Smooth muscle cell (in vitro differentiated cells): ENCODE measurements around the gene RPTOR. TPM values are rescaled to one million over a fixed set of nuclear protein-coding genes. Genes with fewer than 3 reads are reported as not detected.

Experiments used
- DNase-seq: peaks from one replicate; lab custom pipeline; 2025; ENCODE audit not compliant: unreplicated experiment; lab: John Stamatoyannopoulos, UW
- H2AFZ ChIP-seq: fragments of 200-600 bp; sonication (generic); 2 replicates; pipeline ENCODE4 v1.6.0; 2016; ENCODE audit warnings: antibody characterized with exemption, low read depth, mild to moderate bottlenecking
- H3F3A ChIP-seq: fragments of 200-600 bp; sonication (generic); 2 replicates; pipeline ENCODE4 v1.6.0; 2017; ENCODE audit warnings: antibody characterized with exemption, low read depth
- H3K27ac ChIP-seq: fragments of 200-600 bp; sonication (generic); 2 replicates; pipeline ENCODE4 v1.5.1; 2016; ENCODE audit warnings: low read depth, mild to moderate bottlenecking
- H3K27me3 ChIP-seq: fragments of 200-600 bp; sonication (generic); 2 replicates; pipeline ENCODE4 v1.6.1; 2016; ENCODE audit warnings: low read depth, mild to moderate bottlenecking
- H3K36me3 ChIP-seq: fragments of 200-600 bp; sonication (generic); 2 replicates; pipeline ENCODE4 v1.5.1; 2016; ENCODE audit warnings: low read depth
- H3K4me1 ChIP-seq: fragments of 200-600 bp; sonication (generic); 2 replicates; pipeline ENCODE4 v1.5.1; 2016; ENCODE audit warnings: low read depth
- H3K4me2 ChIP-seq: fragments of 200-600 bp; sonication (generic); 2 replicates; pipeline ENCODE4 v1.6.0; 2016; ENCODE audit warnings: mild to moderate bottlenecking
- H3K4me3 ChIP-seq: fragments of 200-600 bp; sonication (generic); 2 replicates; pipeline ENCODE4 v1.5.1; 2016; ENCODE audit warnings: mild to moderate bottlenecking
- H3K79me2 ChIP-seq: fragments of 200-600 bp; sonication (generic); 2 replicates; pipeline ENCODE4 v1.6.0; 2016; ENCODE audit warnings: low read depth, mild to moderate bottlenecking
- H3K9ac ChIP-seq: fragments of 200-600 bp; sonication (generic); 2 replicates; pipeline ENCODE4 v1.6.0; 2016; ENCODE audit warnings: low read depth
- H3K9me3 ChIP-seq: fragments of 200-600 bp; sonication (generic); replicated peaks from 2 replicates; pipeline ENCODE4 v1.5.1; 2016; ENCODE audit warnings: low read depth
- H4K20me1 ChIP-seq: fragments of 200-600 bp; sonication (generic); 2 replicates; pipeline ENCODE4 v1.6.0; 2016; ENCODE audit warnings: low read depth
- CTCF ChIP-seq: fragments of 200-600 bp; sonication (generic); IDR thresholded peaks from 2 replicates; pipeline ENCODE4 v1.5.1; 2017; ENCODE audit warnings: borderline replicate concordance, mild to moderate bottlenecking, antibody characterized with exemption; ENCODE audit not compliant: insufficient read depth, poor library complexity, severe bottlenecking
- WGBS: methylation state at CpG from one replicate; pipeline ENCODE4 v1.1.7; 2016; ENCODE audit warnings: low lambda C conversion rate; 5-methylcytosine and 5-hydroxymethylcytosine counted together
- polyA plus RNA-seq: library from polyadenylated mRNA; unstranded; fragments of >200 nt; fragmentation: Nextera tagmentation; extraction: Ambion mirVana; gene quantifications from 2 replicates; pipeline ENCODE4 v1.2.1, GENCODE V29; 2016
- total RNA-seq: library from RNA; depleted of rRNA; stranded (reverse); fragments of >200 nt; gene quantifications from 2 replicates; pipeline ENCODE4 v1.2.3, GENCODE V29; 2014

RPTOR gene
- total and polyA plus RNA-seq, 2 experiments from 2014 or later: 10.6 to 12.2 TPM

- DNase-seq: no peak
- H3F3A ChIP-seq: no peaks in the 10 kb centered on the region
- TF ChIP-seq CTCF: no peak
- H3K9ac ChIP-seq: no peak overlapping the region
- no peaks in the 10 kb centered on the region for H3K4me1 ChIP-seq
- no peak overlapping the region for H3K4me2 ChIP-seq
- no peaks in the 10 kb centered on the region for H3K9me3 ChIP-seq
- 91% methylated on average over 13 of the region's 20 CpGs for WGBS
- no peak overlapping the region for H3K4me3 ChIP-seq
- no peaks in the 10 kb centered on the region for H3K27me3 ChIP-seq
- H3K79me2 ChIP-seq: no peaks in the 10 kb centered on the region
- H2AFZ ChIP-seq: no peak overlapping the region
- H3K27ac ChIP-seq: no peak overlapping the region
- H3K36me3 ChIP-seq: no peaks in the 10 kb centered on the region
- H4K20me1 ChIP-seq: no peaks in the 10 kb centered on the region
These were observed 424.5 kb downstream of the RPTOR start for GRCh38 chr17:80969030-80969673.

GRCh38 chr17:80969674-80970043, 425.0 kb downstream of the RPTOR start:
- Histone ChIP-seq H4K20me1 (no peaks in the 10 kb centered on the region), H3K9ac (no peak overlapping the region), H3K27ac (no peak overlapping the region), H3K36me3 (no peaks in the 10 kb centered on the region), H3K4me3 (no peak overlapping the region), H3K27me3 (no peaks in the 10 kb centered on the region), H3K79me2 (no peaks in the 10 kb centered on the region), H2AFZ (no peak overlapping the region), H3K4me2 (no peak overlapping the region), H3K9me3 (no peaks in the 10 kb centered on the region), H3K4me1 (no peaks in the 10 kb centered on the region), H3F3A (no peaks in the 10 kb centered on the region)
- DNase-seq: no peak
- no peak for TF ChIP-seq CTCF
- 95% methylated on average over 10 of the region's 10 CpGs for WGBS

GRCh38 chr17:80970044-80970761, 425.6 kb downstream of the RPTOR start:
- H4K20me1 ChIP-seq: no peaks in the 10 kb centered on the region
- peak; percentile 34 for TF ChIP-seq CTCF
- WGBS: 83% methylated on average over 20 of the region's 20 CpGs
- H3K4me2 ChIP-seq: no peak overlapping the region
- no peaks in the 10 kb centered on the region for H3F3A ChIP-seq
- no peaks in the 10 kb centered on the region for H3K36me3 ChIP-seq
- H3K4me3 ChIP-seq: no peak overlapping the region
- H3K4me1 ChIP-seq: no peaks in the 10 kb centered on the region
- no peaks in the 10 kb centered on the region for H3K79me2 ChIP-seq
- no peak overlapping the region for H3K27ac ChIP-seq
- H2AFZ ChIP-seq: no peak overlapping the region
- no peaks in the 10 kb centered on the region for H3K9me3 ChIP-seq
- H3K9ac ChIP-seq: no peak overlapping the region
- no peaks in the 10 kb centered on the region for H3K27me3 ChIP-seq
- no peak for DNase-seq
